ENCODE data around the gene DNAJB6. TPM values are rescaled to one million over a fixed set of nuclear protein-coding genes. Genes with fewer than 3 reads are reported as not detected.
A peak's percentile ranks its signal among the peaks of the same experiment; 100 is the strongest.

DNAJB6 gene
- total RNA-seq, 2 donors from 2014 or later, result 126 to 174 TPM

- no peak overlapping the region for H3K27ac ChIP-seq (ENCODE audit: low read depth, low read length)
- H3K36me3 ChIP-seq (ENCODE audit: control insufficient read depth, insufficient read depth, low read length), result no peaks in the 10 kb centered on the region
- Mint-ChIP-seq H3K4me1 (no peaks in the 10 kb centered on the region), H3K4me3 (no peak overlapping the region), H3K27me3 (ENCODE audit: insufficient read depth) (peaks cover 3% of the 10 kb centered on the region), H3K27ac (no peak overlapping the region), H3K36me3 (ENCODE audit: low read depth) (no peaks in the 10 kb centered on the region), H3K9me3 (no peaks in the 10 kb centered on the region)
- H3K27me3 ChIP-seq (ENCODE audit: control insufficient read depth, insufficient read depth, low read length, poor library complexity, severe bottlenecking), result no peaks in the 10 kb centered on the region
- H3K9me3 ChIP-seq (ENCODE audit: control insufficient read depth, low read length), result no peaks in the 10 kb centered on the region
- H3K4me3 ChIP-seq (ENCODE audit: low read length), result no peak overlapping the region
- 79 to 82% methylated on average over 25 to 30 of the region's 30 CpGs for WGBS, 2 experiments (ENCODE audit: insufficient coverage in 1 of 2, insufficient read length in 1 of 2)
- TF ChIP-seq CTCF (conservative IDR thresholded peaks at IDR 0.05), result no peak
- no peak overlapping the region for H3K9ac ChIP-seq (ENCODE audit: extremely low read depth, low read length, poor library complexity, severe bottlenecking)
- no peak for DNase-seq
- H3K4me1 ChIP-seq (ENCODE audit: control insufficient read depth, insufficient read depth, low read length), result no peaks in the 10 kb centered on the region
Observed at GRCh38 chr7:157464971-157465886, 128.4 kb downstream of the DNAJB6 start.

- Histone ChIP-seq H3K36me3 (ENCODE audit: control insufficient read depth, insufficient read depth, low read length) (no peaks in the 10 kb centered on the region), H3K9ac (ENCODE audit: extremely low read depth, low read length, poor library complexity, severe bottlenecking) (no peak overlapping the region), H3K9me3 (ENCODE audit: control insufficient read depth, low read length) (no peaks in the 10 kb centered on the region), H3K4me3 (ENCODE audit: low read length) (no peak overlapping the region), H3K27me3 (ENCODE audit: control insufficient read depth, insufficient read depth, low read length, poor library complexity, severe bottlenecking) (no peaks in the 10 kb centered on the region), H3K27ac (ENCODE audit: low read depth, low read length) (no peak overlapping the region), H3K4me1 (ENCODE audit: control insufficient read depth, insufficient read depth, low read length) (no peaks in the 10 kb centered on the region)
- Mint-ChIP-seq H3K36me3 (ENCODE audit: low read depth) (no peaks in the 10 kb centered on the region), H3K27me3 (ENCODE audit: insufficient read depth) (peaks cover 4% of the 10 kb centered on the region), H3K4me1 (no peaks in the 10 kb centered on the region), H3K9me3 (no peaks in the 10 kb centered on the region), H3K4me3 (no peak overlapping the region), H3K27ac (no peak overlapping the region)
- TF ChIP-seq CTCF (conservative IDR thresholded peaks at IDR 0.05), result no peak
- peak; percentile 31 for DNase-seq
- WGBS, 2 experiments (ENCODE audit: insufficient coverage in 1 of 2, insufficient read length in 1 of 2), result 86 to 89% methylated on average over 39 to 41 of the region's 41 CpGs
Observed at GRCh38 chr7:157465891-157466866, 129.4 kb downstream of the DNAJB6 start.

GRCh38 chr7:157466867-157467261 lies 130.1 kb downstream of the DNAJB6 start:
- no peaks in the 10 kb centered on the region for H3K36me3 Mint-ChIP-seq (ENCODE audit: low read depth)
- TF ChIP-seq CTCF (conservative IDR thresholded peaks at IDR 0.05), result peak; percentile 41
- WGBS, 2 experiments (ENCODE audit: insufficient coverage in 1 of 2, insufficient read length in 1 of 2), result 67 to 76% methylated on average over 12 of the region's 12 CpGs
- no peak overlapping the region for H3K9ac ChIP-seq (ENCODE audit: extremely low read depth, low read length, poor library complexity, severe bottlenecking)
- H3K27ac Mint-ChIP-seq, result no peak overlapping the region
- H3K4me3 Mint-ChIP-seq, result no peak overlapping the region
- no peaks in the 10 kb centered on the region for H3K36me3 ChIP-seq (ENCODE audit: control insufficient read depth, insufficient read depth, low read length)
- peaks cover 1% of the 10 kb centered on the region for H3K9me3 Mint-ChIP-seq
- H3K9me3 ChIP-seq (ENCODE audit: control insufficient read depth, low read length), result no peaks in the 10 kb centered on the region
- no peak overlapping the region for H3K27ac ChIP-seq (ENCODE audit: low read depth, low read length)
- peaks cover 4% of the 10 kb centered on the region for H3K27me3 Mint-ChIP-seq (ENCODE audit: insufficient read depth)
- H3K4me1 ChIP-seq (ENCODE audit: control insufficient read depth, insufficient read depth, low read length), result no peaks in the 10 kb centered on the region
- DNase-seq, result peak; percentile 62
- H3K27me3 ChIP-seq (ENCODE audit: control insufficient read depth, insufficient read depth, low read length, poor library complexity, severe bottlenecking), result no peaks in the 10 kb centered on the region
- no peaks in the 10 kb centered on the region for H3K4me1 Mint-ChIP-seq
- no peak overlapping the region for H3K4me3 ChIP-seq (ENCODE audit: low read length)
